Activated CD8-positive, alpha-beta memory T cell treated with anti-CD3 and anti-CD28 coated beads, Interleukin-2, amount 50 U/mL, for 24 hours (primary cell): ENCODE measurements around the gene RUNX2.

Experiments used
- DNase-seq: peaks from one replicate; pipeline ENCODE4 v3.0.0-alpha.2; 2020; ENCODE audit errors: extremely low read depth

Gene RUNX2

GRCh38 chr6:45411959-45412358 is 83.8 kb downstream of the RUNX2 start:
- DNase-seq, result no peak

GRCh38 chr6:45415315-45415714 is 87.2 kb downstream of the RUNX2 start:
- no peak for DNase-seq

GRCh38 chr6:45415788-45416518 is 87.8 kb downstream of the RUNX2 start:
- no peak for DNase-seq

DNA sequence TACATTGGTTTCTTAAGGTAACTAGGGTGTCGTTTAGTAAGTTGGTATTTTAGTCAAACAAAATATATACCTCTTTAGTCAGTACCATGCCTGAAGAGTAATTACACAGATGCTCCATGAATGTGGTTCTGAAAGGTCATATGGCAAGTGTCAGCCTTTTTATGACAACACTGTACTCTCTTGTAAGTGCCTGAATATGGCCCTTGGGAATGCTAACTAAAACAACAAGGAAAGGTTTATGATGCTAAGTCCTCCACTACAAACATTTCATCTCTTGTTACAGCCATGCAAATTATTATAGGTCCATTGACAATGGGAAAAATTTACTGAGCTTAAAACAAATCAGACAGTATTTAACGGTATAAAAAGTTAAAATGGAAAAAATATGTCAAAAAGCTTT is 88.6 kb downstream of the RUNX2 start:
- DNase-seq, result no peak

DNA sequence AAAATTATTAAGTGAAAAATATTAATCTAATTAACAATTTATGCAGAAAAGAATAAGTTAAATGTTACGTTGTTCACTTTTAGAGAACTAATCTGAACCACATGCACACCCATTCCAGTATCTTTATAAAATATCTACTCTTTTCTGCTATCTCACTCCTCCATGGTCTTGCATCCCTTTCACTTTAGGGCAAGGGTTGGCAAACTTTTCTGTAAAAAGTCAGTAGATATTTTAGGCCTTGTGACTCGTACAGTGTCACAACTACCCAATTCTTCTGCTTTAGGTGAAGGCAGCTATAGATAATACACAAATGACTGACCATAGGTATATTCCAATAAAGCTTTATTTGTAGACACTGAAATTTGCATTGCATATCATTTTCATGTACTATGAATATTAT is 89.3 kb downstream of the RUNX2 start:
- DNase-seq, result no peak

DNA sequence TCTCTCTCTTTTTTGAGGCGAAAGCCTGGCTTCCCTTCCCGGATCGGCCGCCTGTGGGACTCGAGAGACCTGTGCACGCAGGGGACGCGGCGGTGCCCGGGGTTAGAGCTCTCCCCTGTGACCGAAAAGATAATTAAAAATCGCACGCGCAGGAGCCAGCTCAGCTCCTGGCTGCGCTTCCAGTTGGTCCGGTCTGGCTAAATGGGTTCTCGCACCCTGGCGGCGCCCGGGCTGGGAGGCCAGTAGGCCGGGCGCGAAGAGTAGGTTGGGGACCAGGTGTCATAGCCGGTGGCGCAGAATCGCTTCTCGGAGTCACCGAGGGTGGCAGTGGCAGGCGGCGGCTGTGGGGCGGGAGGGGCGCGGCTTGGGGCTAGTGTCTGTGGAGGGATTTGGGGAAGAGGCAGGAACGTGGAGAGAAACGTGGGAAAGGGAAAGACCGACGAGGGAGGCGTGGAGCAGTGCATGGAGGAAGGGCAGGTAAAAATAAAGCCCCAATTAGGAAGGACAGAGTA is 91.5 kb downstream of the RUNX2 start:
- DNase-seq, result no peak

GRCh38 chr6:45420083-45420908 is 92.2 kb downstream of the RUNX2 start:
- no peak for DNase-seq

DNA sequence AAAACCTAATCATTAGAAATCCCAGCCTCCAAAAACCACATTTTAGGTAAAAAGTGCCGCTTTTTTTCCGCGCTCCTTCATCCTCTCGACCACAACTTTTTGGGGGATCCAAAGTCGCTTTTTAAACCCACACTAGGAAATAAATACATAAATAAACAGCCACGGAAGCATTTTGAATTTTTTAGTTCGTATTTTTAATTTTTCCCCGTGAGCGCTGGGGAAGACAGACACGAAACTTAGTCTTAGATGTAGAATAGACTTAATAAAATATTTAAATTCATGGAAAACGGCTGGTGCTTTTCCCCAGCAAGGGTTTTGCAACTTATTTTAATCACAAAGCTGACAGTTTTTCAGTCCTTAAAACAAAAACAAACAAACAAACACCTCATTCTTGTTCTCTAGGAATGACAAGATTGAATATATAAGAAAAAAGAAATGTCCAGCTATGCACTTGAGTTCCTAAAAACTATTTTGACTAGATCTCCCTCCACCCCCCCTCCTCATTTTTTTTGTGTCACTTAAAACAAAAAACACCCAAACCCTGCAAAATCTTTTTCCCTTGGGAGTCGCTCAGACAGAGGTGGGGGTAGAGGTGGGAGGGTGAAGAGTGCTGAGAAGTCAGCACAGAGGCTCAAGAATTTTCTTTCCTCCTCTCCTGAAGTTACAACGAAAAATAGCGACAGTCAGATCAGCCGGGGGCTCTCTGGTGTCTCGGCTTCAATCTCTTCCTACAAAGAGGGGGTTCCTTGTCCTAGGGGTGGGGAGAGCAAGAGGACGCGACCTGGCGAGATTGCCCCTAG is 93.0 kb downstream of the RUNX2 start:
- no peak for DNase-seq

DNA sequence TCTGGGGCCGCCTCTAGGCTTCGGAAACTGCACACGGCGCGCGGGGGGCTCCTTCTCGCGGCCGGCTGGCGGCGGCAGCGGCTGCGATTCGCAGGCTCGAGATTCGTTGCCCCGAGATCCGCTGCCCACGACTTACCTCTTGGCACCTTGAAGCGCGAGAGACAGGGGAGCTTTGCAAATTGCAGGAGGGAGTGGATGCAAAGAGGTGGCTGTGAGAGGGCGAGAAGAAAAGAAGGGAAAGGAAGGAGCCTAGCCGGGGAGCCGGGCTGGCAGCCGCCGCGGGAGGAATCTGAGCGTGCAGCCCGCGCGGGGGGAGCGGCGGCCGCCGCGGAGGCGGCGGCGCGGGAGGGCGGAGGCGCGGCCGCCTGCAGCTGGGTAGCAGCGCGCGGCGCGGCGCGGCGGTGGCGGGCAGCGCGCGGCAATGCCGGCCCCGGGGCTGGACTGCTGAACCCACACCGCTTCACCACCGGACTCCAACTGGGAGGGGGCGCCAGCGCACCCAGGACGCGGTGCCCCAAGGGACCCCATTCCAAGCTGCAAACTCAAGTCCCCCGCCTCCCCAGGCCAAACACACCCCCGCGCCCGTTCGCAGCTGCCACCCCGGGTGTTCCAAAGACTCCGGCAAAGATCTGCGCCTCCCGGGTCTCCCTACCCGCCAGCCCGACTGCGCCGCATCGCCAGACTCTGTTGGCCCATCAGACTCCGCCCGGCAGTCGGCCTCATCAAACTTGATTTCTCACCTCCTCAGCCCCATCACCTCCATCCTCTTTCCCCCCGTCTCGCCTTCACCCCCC is 93.8 kb downstream of the RUNX2 start:
- DNase-seq, result no peak

DNA sequence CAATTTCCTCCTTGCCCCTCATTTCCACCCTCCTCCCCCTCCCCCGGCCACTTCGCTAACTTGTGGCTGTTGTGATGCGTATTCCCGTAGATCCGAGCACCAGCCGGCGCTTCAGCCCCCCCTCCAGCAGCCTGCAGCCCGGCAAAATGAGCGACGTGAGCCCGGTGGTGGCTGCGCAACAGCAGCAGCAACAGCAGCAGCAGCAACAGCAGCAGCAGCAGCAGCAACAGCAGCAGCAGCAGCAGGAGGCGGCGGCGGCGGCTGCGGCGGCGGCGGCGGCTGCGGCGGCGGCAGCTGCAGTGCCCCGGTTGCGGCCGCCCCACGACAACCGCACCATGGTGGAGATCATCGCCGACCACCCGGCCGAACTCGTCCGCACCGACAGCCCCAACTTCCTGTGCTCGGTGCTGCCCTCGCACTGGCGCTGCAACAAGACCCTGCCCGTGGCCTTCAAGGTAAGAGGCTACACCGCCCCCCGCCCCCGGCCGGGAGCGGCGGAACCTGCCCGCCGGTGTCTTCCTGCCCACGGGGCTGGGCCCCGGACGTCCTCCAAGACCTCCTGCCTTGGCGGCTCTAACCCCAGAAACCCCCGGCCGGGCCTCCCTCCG is 94.5 kb downstream of the RUNX2 start:
- DNase-seq, result no peak

DNA sequence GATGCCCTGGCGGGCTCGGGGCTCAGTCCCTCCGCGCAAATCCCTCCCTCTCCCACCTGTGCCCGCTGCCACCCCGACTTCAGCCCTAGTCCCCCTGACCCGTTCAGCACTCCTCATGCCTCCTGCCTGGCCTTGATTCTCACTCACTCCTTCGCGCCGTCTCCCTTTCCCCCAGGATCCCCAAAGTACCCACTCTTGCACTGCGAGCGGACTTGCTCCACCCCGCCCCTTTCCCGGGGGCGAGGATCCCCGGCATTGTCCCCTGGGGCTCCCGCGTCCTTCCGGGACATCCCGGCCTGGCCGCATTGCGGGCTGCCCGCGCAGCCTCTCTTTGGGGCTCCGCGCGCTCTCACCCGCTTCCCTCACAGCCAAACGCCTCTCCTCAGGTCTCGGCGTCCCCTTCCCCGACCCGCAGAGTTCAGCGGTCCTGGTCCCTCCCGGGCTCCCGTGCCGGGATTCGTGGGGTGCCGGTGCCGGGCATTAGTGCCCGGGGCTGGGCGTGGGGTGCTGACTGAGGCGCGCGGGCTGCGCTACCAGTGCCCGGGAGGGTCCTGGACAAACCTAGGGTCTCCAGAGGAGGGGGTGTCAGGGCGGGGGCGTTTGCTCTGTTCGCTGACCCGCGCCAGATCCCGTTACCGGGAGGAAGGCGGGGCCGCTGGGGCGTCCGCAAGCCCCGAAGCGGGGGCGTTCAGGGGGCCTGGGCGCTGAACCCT is 95.1 kb downstream of the RUNX2 start:
- no peak for DNase-seq

GRCh38 chr6:45423824-45424450 is 95.8 kb downstream of the RUNX2 start:
- no peak for DNase-seq

GRCh38 chr6:45424451-45424861 is 96.3 kb downstream of the RUNX2 start:
- DNase-seq, result no peak

DNA sequence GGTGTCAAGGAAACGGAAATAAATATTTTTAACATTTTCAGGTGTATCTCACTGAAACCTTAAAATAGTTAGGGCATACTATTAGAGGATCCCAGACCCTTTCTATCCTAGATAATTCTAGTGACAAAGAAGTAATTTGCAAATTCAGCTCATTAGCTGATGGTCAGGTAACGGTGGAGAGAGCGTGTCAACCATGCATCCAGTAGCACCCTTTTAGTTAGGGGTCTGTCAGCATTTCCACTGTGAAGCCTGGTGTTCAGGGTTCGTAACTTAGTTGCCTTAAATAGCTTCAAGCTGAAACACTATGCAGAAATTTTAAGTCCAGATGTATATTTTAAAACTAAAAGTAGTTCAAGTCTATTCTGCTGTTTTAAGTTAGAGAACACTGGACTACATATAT is 98.1 kb downstream of the RUNX2 start:
- DNase-seq, result no peak

- no peak for DNase-seq
Observed at GRCh38 chr6:45427726-45428125, 99.6 kb downstream of the RUNX2 start.

GRCh38 chr6:45428727-45429126 is 100.6 kb downstream of the RUNX2 start:
- DNase-seq, result no peak

DNA sequence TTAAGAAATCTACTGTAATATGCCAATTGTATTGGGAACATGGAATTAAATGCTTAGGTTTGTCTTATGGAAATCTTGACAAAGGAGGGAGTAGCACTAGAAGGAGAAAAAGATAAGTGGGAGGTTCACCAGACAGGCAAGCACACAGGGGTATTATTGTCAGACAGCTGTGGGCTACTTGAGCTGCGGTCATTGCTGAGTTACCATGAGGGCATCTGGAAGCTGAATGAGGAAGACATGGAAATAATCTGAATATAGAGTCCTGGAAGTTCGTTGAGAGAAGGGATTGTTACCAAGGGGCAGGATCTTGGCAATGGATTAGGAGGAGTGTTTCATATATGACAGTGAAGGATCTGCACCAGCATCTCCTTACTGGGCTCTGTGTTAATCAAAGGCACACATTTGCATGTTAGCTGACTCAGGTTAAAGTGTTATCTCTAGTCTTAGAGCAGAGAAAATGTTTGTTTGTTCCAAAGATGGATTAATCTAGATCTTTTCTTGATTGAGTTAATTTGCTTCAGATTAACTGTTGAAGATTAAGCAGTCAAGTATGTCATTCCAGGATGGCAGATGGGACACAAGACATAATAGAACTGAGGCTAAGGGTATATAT is 102.6 kb downstream of the RUNX2 start:
- DNase-seq, result no peak

DNA sequence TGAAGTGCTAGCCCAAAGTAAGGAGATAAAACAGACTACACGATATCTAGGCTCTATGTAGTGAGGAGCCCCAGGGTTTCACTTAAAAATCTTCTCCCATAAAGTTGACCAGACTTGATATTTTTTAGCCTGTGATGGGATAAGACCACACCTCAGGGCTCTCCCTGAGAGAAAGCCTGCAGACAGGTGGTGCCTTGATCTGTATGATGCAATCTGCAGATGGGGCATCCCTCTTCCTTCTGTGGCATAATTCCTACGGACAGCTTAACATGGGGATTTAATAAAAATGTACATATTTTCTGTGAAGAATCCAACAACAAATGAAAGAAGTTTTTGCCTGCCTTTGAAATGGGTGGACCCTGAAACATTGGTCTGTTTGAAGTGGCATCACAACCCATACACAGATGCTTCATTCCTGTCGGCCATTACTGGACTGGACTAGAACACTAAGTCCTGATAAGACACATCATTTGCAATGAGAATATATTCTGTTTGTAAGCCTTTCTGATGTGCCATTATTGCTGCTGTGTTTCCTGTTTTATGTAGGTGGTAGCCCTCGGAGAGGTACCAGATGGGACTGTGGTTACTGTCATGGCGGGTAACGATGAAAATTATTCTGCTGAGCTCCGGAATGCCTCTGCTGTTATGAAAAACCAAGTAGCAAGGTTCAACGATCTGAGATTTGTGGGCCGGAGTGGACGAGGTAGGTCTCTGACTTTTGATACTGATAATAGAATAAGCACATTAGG is 103.4 kb downstream of the RUNX2 start:
- no peak for DNase-seq

- no peak for DNase-seq
Observed at GRCh38 chr6:45432977-45433376, 104.8 kb downstream of the RUNX2 start.
